OCI-LY7 (cell line): ENCODE data around the gene PIP4P1. TPM values are rescaled to one million over a fixed set of nuclear protein-coding genes. Genes with fewer than 3 reads are reported as not detected.

ENCODE experiments used
- BruUV-seq: library from RNA; stranded (reverse); fragments of 400-500 nt; replicated peaks from 2 replicates; lab custom pipeline; 2021; lab: Mats Ljungman, UMichigan
- CTCF ChIA-PET: fragments of 300-600 bp; sonication (Branson Sonifier 250); formaldehyde crosslinking; loops from one replicate; lab custom pipeline; 2022; ENCODE audit warnings: antibody characterized with exemption; ENCODE audit not compliant: unreplicated experiment; lab: Charles Lee
- POLR2A ChIA-PET: fragments of 300-600 bp; sonication (Branson Sonifier 250); formaldehyde crosslinking; loops from one replicate; lab custom pipeline; 2022; ENCODE audit warnings: antibody characterized with exemption; lab: Charles Lee
- DNase-seq: peaks from one replicate; pipeline ENCODE4 v3.0.0-alpha.2; 2015; ENCODE audit warnings: low spot score
- H2AFZ ChIP-seq: fragments of 200-600 bp; sonication (generic), shearing (Covaris generic); 2 replicates; pipeline ENCODE4 v1.6.1; 2014; ENCODE audit warnings: mild to moderate bottlenecking, antibody characterized with exemption, low read length, moderate library complexity
- H3K27ac ChIP-seq: fragments of 200-600 bp; sonication (generic); 2 replicates; pipeline ENCODE4 v1.5.1; 2014; ENCODE audit warnings: mixed run types, low read depth, mild to moderate bottlenecking, moderate library complexity, low read length, inconsistent platforms; ENCODE audit not compliant: poor library complexity, severe bottlenecking
- H3K36me3 ChIP-seq: fragments of 200-600 bp; sonication (generic); 2 replicates; pipeline ENCODE4 v1.6.1; 2014; ENCODE audit warnings: mild to moderate bottlenecking, antibody characterized with exemption, low read length, moderate library complexity, mixed read lengths; ENCODE audit not compliant: insufficient read depth
- H3K4me1 ChIP-seq: fragments of 200-600 bp; sonication (generic); 2 replicates; pipeline ENCODE4 v1.5.1; 2014; ENCODE audit warnings: mild to moderate bottlenecking, low read length; ENCODE audit not compliant: insufficient read depth, poor library complexity, severe bottlenecking
- H3K4me2 ChIP-seq: fragments of 200-600 bp; sonication (generic); 2 replicates; pipeline ENCODE4 v1.6.1; 2014; ENCODE audit warnings: mild to moderate bottlenecking, low read length
- H3K4me3 ChIP-seq: fragments of 200-600 bp; sonication (generic); 2 replicates; pipeline ENCODE4 v1.5.1; 2014; ENCODE audit warnings: mild to moderate bottlenecking, low read depth, low read length; ENCODE audit not compliant: poor library complexity, severe bottlenecking
- H3K79me2 ChIP-seq: fragments of 200-600 bp; sonication (generic); 2 replicates; pipeline ENCODE4 v1.6.1; 2016; ENCODE audit warnings: low read depth, mild to moderate bottlenecking, low read length, moderate library complexity, mixed read lengths; ENCODE audit not compliant: insufficient read depth
- H3K9me2 ChIP-seq: fragments of 200-600 bp; sonication (generic); 2 replicates; pipeline ENCODE4 v1.6.1; 2016; ENCODE audit warnings: mild to moderate bottlenecking, low read length, mixed read lengths; ENCODE audit not compliant: insufficient read depth
- H3K9me3 ChIP-seq: fragments of 200-600 bp; sonication (generic); 2 replicates; pipeline ENCODE4 v1.6.1; 2014; ENCODE audit warnings: mild to moderate bottlenecking, mixed run types, low read length, mixed read lengths
- H4K20me1 ChIP-seq: fragments of 200-600 bp; sonication (generic); 2 replicates; pipeline ENCODE4 v1.6.1; 2014; ENCODE audit warnings: mild to moderate bottlenecking, antibody characterized with exemption, low read length, moderate library complexity, mixed read lengths; ENCODE audit not compliant: insufficient read depth
- EZH2phosphoT487 ChIP-seq: fragments of 200-600 bp; sonication (generic); IDR thresholded peaks from 2 replicates; pipeline ENCODE4 v1.6.1; 2018; ENCODE audit warnings: low read depth, borderline replicate concordance, mild to moderate bottlenecking, mixed run types, antibody characterized with exemption, low read length, moderate library complexity, mixed read lengths
- intact Hi-C: fragments of 100-400 bp; cut with micrococcal nuclease; formaldehyde crosslinking; loops from one replicate; pipeline ENCODE4 v1.10.0; 2022; ENCODE audit not compliant: unreplicated experiment
- total RNA-seq, 2 experiments: library from RNA; depleted of rRNA in 1 of 2; stranded (reverse); fragments of >200 nt in 1 of 2; shearing (Covaris generic) in 1 of 2; gene quantifications; 2 replicates each; pipeline ENCODE4 v1.2.3, GENCODE V29; 2014 to 2022
- TF ChIP-seq, protein P1 (sequence below): fragments of 200-600 bp; sonication (generic); conservative IDR thresholded peaks from 2 replicates; pipeline ENCODE4 v1.5.1; 2014; ENCODE audit warnings: mild to moderate bottlenecking, antibody characterized with exemption, low read length, moderate library complexity, mixed read lengths

PIP4P1 gene
- total RNA-seq, 2 experiments from 2014 or later = 26.9 to 44.7 TPM

DNA sequence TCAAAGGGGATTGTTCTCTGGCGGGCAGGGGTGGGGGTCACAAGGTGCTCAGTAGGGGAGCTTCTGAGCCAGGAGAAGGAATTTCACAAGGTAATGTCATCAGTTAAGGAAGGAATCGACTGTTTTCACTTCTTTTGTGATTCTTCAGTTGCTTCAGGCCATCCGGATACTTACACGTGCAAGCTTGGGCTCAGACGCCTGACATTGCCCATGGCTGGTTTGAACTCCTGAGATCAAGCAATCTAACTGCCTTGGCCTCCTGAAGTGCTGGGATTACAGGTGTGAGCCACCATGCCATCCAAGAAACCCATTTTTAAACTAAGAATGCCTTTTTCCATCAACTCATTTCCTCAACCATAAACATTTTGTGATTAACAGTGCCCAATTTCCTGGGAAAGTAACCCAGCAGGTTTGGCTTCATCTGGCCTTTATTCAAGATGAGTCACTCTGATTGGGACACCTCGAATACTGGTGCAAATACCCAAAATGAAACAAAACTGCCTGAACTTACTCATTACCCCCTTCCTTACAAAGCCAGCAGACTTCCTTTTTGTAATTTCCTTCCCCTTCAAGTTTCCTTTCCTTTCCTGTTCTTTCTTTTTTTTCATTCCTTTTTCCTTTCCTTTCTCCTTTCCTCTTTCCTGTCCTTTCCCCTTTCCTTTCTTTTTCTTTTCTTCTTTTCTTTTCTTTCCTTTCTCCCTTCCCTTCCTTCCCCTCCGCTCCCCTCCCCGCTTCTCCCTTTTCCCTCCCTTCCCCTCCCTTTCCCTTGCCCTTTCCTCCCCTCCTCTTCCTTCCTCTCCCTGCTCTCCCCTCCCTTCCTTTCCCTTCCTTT, 33.9 kb upstream of the PIP4P1 start:
- H3K27ac ChIP-seq = no peak overlapping the region
- CTCF ChIA-PET = no interaction called here
- intact Hi-C loops = no loop called here
- no peak overlapping the region for H2AFZ ChIP-seq
- H4K20me1 ChIP-seq = no peaks in the 10 kb centered on the region
- no peaks in the 10 kb centered on the region for H3K9me3 ChIP-seq
- H3K36me3 ChIP-seq = no peaks in the 10 kb centered on the region
- no peak for DNase-seq
- POLR2A ChIA-PET = interaction anchor here (0.6 to 0.7 kb wide), 2 partner anchors 14 to 363 kb away, joined by 3 to 6 read pairs; no protein-coding TSS in a partner anchor
- BruUV-seq = no TSS peak
- TF ChIP-seq EZH2phosphoT487 = no peak
- TF ChIP-seq, protein P1, sequence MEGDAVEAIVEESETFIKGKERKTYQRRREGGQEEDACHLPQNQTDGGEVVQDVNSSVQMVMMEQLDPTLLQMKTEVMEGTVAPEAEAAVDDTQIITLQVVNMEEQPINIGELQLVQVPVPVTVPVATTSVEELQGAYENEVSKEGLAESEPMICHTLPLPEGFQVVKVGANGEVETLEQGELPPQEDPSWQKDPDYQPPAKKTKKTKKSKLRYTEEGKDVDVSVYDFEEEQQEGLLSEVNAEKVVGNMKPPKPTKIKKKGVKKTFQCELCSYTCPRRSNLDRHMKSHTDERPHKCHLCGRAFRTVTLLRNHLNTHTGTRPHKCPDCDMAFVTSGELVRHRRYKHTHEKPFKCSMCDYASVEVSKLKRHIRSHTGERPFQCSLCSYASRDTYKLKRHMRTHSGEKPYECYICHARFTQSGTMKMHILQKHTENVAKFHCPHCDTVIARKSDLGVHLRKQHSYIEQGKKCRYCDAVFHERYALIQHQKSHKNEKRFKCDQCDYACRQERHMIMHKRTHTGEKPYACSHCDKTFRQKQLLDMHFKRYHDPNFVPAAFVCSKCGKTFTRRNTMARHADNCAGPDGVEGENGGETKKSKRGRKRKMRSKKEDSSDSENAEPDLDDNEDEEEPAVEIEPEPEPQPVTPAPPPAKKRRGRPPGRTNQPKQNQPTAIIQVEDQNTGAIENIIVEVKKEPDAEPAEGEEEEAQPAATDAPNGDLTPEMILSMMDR = no peak
- no peak overlapping the region for H3K4me2 ChIP-seq
- no peak overlapping the region for H3K4me3 ChIP-seq
- H3K79me2 ChIP-seq = no peaks in the 10 kb centered on the region
- H3K4me1 ChIP-seq = no peaks in the 10 kb centered on the region
- H3K9me2 ChIP-seq = no peaks in the 10 kb centered on the region

- Histone ChIP-seq H4K20me1 (no peaks in the 10 kb centered on the region), H3K4me3 (no peak overlapping the region), H3K4me2 (no peak overlapping the region), H3K27ac (no peak overlapping the region), H3K9me2 (no peaks in the 10 kb centered on the region), H3K36me3 (no peaks in the 10 kb centered on the region), H2AFZ (no peak overlapping the region), H3K9me3 (no peaks in the 10 kb centered on the region), H3K4me1 (no peaks in the 10 kb centered on the region), H3K79me2 (no peaks in the 10 kb centered on the region)
- CTCF ChIA-PET = no interaction called here
- intact Hi-C loops = no loop called here
- no peak for DNase-seq
- POLR2A ChIA-PET = interaction anchor here (0.6 kb wide), 1 partner anchor 147 kb away, joined by 3 read pairs; no protein-coding TSS in a partner anchor
- TF ChIP-seq, protein P1 = no peak
- TF ChIP-seq EZH2phosphoT487 = no peak
- BruUV-seq = no TSS peak
Measured at GRCh38 chr14:20493634-20494033, 32.4 kb upstream of the PIP4P1 start.

GRCh38 chr14:20492486-20492885, 31.3 kb upstream of the PIP4P1 start:
- Histone ChIP-seq H3K4me2 (no peak overlapping the region), H3K79me2 (no peaks in the 10 kb centered on the region), H3K9me3 (no peaks in the 10 kb centered on the region), H3K4me3 (no peak overlapping the region), H3K4me1 (no peaks in the 10 kb centered on the region), H3K36me3 (no peaks in the 10 kb centered on the region), H3K9me2 (no peaks in the 10 kb centered on the region), H3K27ac (no peak overlapping the region), H4K20me1 (no peaks in the 10 kb centered on the region), H2AFZ (no peak overlapping the region)
- no TSS peak for BruUV-seq
- DNase-seq = no peak
- TF ChIP-seq EZH2phosphoT487 = no peak
- TF ChIP-seq, protein P1 = no peak
- CTCF ChIA-PET = no interaction called here
- POLR2A ChIA-PET = interaction anchor here (0.6 kb wide), 1 partner anchor 61 kb away, joined by 4 read pairs; no protein-coding TSS in a partner anchor
- intact Hi-C loops = no loop called here
